ENCODE data around the gene GDF15.
A peak's percentile ranks its signal among the peaks of the same experiment; 100 is the strongest.
"Not testable (repeated sequence)": the region's sequence is repeated elsewhere in the genome, so short reads cannot be mapped to it uniquely, and the experiment has no call there.

Gene GDF15

GRCh38 chr19:18353378-18354005 is 32.5 kb upstream of the GDF15 start:
- Mint-ChIP-seq H3K9me3 (no peaks in the 10 kb centered on the region), H3K4me1 (peaks cover 3% of the 10 kb centered on the region), H3K27me3 (no peaks in the 10 kb centered on the region), H3K27ac (peak overlapping the region; percentile 60), H3K4me3 (no peak overlapping the region), H3K36me3 (peaks cover 15% of the 10 kb centered on the region)

GRCh38 chr19:18354743-18355142 is 31.2 kb upstream of the GDF15 start:
- peaks cover 22% of the 10 kb centered on the region for H3K36me3 Mint-ChIP-seq
- not testable (repeated sequence) for H3K27me3 Mint-ChIP-seq, H3K27ac Mint-ChIP-seq, H3K4me1 Mint-ChIP-seq, H3K4me3 Mint-ChIP-seq, H3K9me3 Mint-ChIP-seq

- Mint-ChIP-seq H3K36me3 (peaks cover 26% of the 10 kb centered on the region), H3K4me1 (no peaks in the 10 kb centered on the region), H3K27ac (no peak overlapping the region), H3K4me3 (no peak overlapping the region), H3K9me3 (no peaks in the 10 kb centered on the region), H3K27me3 (no peaks in the 10 kb centered on the region)
Observed at GRCh38 chr19:18357041-18357440, 28.9 kb upstream of the GDF15 start.

GRCh38 chr19:18361646-18362045 is 24.3 kb upstream of the GDF15 start:
- Mint-ChIP-seq H3K4me3 (no peak overlapping the region), H3K27ac (no peak overlapping the region), H3K36me3 (peaks cover 29% of the 10 kb centered on the region), H3K4me1 (no peaks in the 10 kb centered on the region), H3K27me3 (no peaks in the 10 kb centered on the region), H3K9me3 (no peaks in the 10 kb centered on the region)

- H3K4me3 Mint-ChIP-seq: no peak overlapping the region
- no peaks in the 10 kb centered on the region for H3K4me1 Mint-ChIP-seq
- no peaks in the 10 kb centered on the region for H3K27me3 Mint-ChIP-seq
- H3K27ac Mint-ChIP-seq: no peak overlapping the region
- H3K36me3 Mint-ChIP-seq: peaks cover 25% of the 10 kb centered on the region
- no peaks in the 10 kb centered on the region for H3K9me3 Mint-ChIP-seq
Observed at GRCh38 chr19:18362934-18363542, 22.9 kb upstream of the GDF15 start.

- Mint-ChIP-seq H3K9me3 (no peaks in the 10 kb centered on the region), H3K4me3 (no peak overlapping the region), H3K4me1 (no peaks in the 10 kb centered on the region), H3K36me3 (peaks cover 22% of the 10 kb centered on the region), H3K27me3 (no peaks in the 10 kb centered on the region), H3K27ac (no peak overlapping the region)
Observed at GRCh38 chr19:18363787-18364186, 22.2 kb upstream of the GDF15 start.

GRCh38 chr19:18364277-18364825 is 21.6 kb upstream of the GDF15 start:
- not testable (repeated sequence) for H3K27me3 Mint-ChIP-seq, H3K27ac Mint-ChIP-seq, H3K4me3 Mint-ChIP-seq, H3K4me1 Mint-ChIP-seq, H3K9me3 Mint-ChIP-seq
- peaks cover 19% of the 10 kb centered on the region for H3K36me3 Mint-ChIP-seq

- Mint-ChIP-seq H3K27me3 (no peaks in the 10 kb centered on the region), H3K4me3 (no peak overlapping the region), H3K4me1 (no peaks in the 10 kb centered on the region), H3K9me3 (no peaks in the 10 kb centered on the region), H3K36me3 (peaks cover 14% of the 10 kb centered on the region), H3K27ac (no peak overlapping the region)
Observed at GRCh38 chr19:18364826-18365528, 21.0 kb upstream of the GDF15 start.

GRCh38 chr19:18366021-18366435 is 19.9 kb upstream of the GDF15 start:
- Mint-ChIP-seq H3K4me3 (no peak overlapping the region), H3K27me3 (no peaks in the 10 kb centered on the region), H3K4me1 (no peaks in the 10 kb centered on the region), H3K27ac (no peak overlapping the region), H3K9me3 (no peaks in the 10 kb centered on the region), H3K36me3 (peaks cover 13% of the 10 kb centered on the region)

- H3K36me3 Mint-ChIP-seq: peaks cover 8% of the 10 kb centered on the region
Observed at GRCh38 chr19:18368504-18369222, 17.3 kb upstream of the GDF15 start.

GRCh38 chr19:18373407-18373891 is 12.5 kb upstream of the GDF15 start:
- no peaks in the 10 kb centered on the region for H3K9me3 Mint-ChIP-seq
- peaks cover 10% of the 10 kb centered on the region for H3K4me1 Mint-ChIP-seq
- no peak overlapping the region for H3K27ac Mint-ChIP-seq
- no peaks in the 10 kb centered on the region for H3K36me3 Mint-ChIP-seq
- H3K27me3 Mint-ChIP-seq: peaks cover 1% of the 10 kb centered on the region
- H3K4me3 Mint-ChIP-seq: no peak overlapping the region

More at GRCh38 chr19:18368504-18369222, 17.3 kb upstream of the GDF15 start:
- Mint-ChIP-seq H3K4me1 (peaks cover 3% of the 10 kb centered on the region), H3K27me3 (no peaks in the 10 kb centered on the region), H3K4me3 (no peak overlapping the region), H3K27ac (no peak overlapping the region), H3K9me3 (no peaks in the 10 kb centered on the region)

- Mint-ChIP-seq H3K9me3 (no peaks in the 10 kb centered on the region), H3K4me1 (peaks cover 10% of the 10 kb centered on the region), H3K27me3 (peaks cover 1% of the 10 kb centered on the region), H3K36me3 (no peaks in the 10 kb centered on the region), H3K27ac (no peak overlapping the region), H3K4me3 (no peak overlapping the region)
Observed at GRCh38 chr19:18373892-18374629, 11.9 kb upstream of the GDF15 start.

GRCh38 chr19:18377026-18377425 is 8.9 kb upstream of the GDF15 start:
- no peak overlapping the region for H3K27ac Mint-ChIP-seq
- peaks cover 10% of the 10 kb centered on the region for H3K4me1 Mint-ChIP-seq
- no peaks in the 10 kb centered on the region for H3K36me3 Mint-ChIP-seq
- no peak overlapping the region for H3K4me3 Mint-ChIP-seq
- H3K27me3 Mint-ChIP-seq: peaks cover 1% of the 10 kb centered on the region
- H3K9me3 Mint-ChIP-seq: no peaks in the 10 kb centered on the region

- no peak overlapping the region for H3K4me3 Mint-ChIP-seq
- H3K9me3 Mint-ChIP-seq: no peaks in the 10 kb centered on the region
- peaks cover 6% of the 10 kb centered on the region for H3K27me3 Mint-ChIP-seq
- H3K27ac Mint-ChIP-seq: no peak overlapping the region
- H3K4me1 Mint-ChIP-seq: no peaks in the 10 kb centered on the region
- no peaks in the 10 kb centered on the region for H3K36me3 Mint-ChIP-seq
Observed at GRCh38 chr19:18379803-18380747, 5.9 kb upstream of the GDF15 start.
